H1 (cell line): ENCODE data around the gene CD300A. TPM values are rescaled to one million over a fixed set of nuclear protein-coding genes. Genes with fewer than 3 reads are reported as not detected.

Experiments used
- CTCF ChIA-PET: fragments of 300-600 bp; sonication (Branson Sonifier 250); formaldehyde crosslinking; loops from one replicate; lab custom pipeline; 2021; ENCODE audit not compliant: partially characterized antibody; lab: Charles Lee
- POLR2A ChIA-PET: fragments of 300-600 bp; sonication (Branson Sonifier 250); formaldehyde crosslinking; loops from one replicate; lab custom pipeline; 2021; ENCODE audit warnings: inconsistent platforms; ENCODE audit not compliant: partially characterized antibody; lab: Charles Lee
- DNase-seq, 2 experiments: peaks; one replicate each; pipeline versions ENCODE4 v3.0.0 to v3.0.0-alpha.2; 2010 to 2022; ENCODE audit warnings: low spot score in 2 of 2, low read depth in 1 of 2, mixed read lengths in 1 of 2
- FAIRE-seq: peaks from 2 replicates; lab custom pipeline; 2011; peaks lifted over from hg19 to GRCh38; lab: Jason Lieb, UNC
- H2AFZ ChIP-seq: 2 replicates; pipeline ENCODE4 v1.8.1; 2012; ENCODE audit warnings: low read length, inconsistent platforms
- H2AK5ac ChIP-seq: 2 replicates; pipeline ENCODE4 v1.6.1; 2013; ENCODE audit warnings: low read depth, low read length
- H2BK120ac ChIP-seq: replicated peaks from 2 replicates; pipeline ENCODE3; 2013; ENCODE audit warnings: low read depth, low read length, inconsistent platforms
- H2BK12ac ChIP-seq: 2 replicates; pipeline ENCODE4 v1.6.1; 2013; ENCODE audit warnings: low read depth, low read length
- H2BK15ac ChIP-seq: 2 replicates; pipeline ENCODE4 v1.6.1; 2013; ENCODE audit warnings: low read length
- H2BK20ac ChIP-seq: 2 replicates; pipeline ENCODE4 v1.6.1; 2013; ENCODE audit warnings: low read length
- H2BK5ac ChIP-seq: 2 replicates; pipeline ENCODE4 v1.6.1; 2013; ENCODE audit warnings: low read depth, low read length
- H3K14ac ChIP-seq: 2 replicates; pipeline ENCODE4 v1.6.1; 2013; ENCODE audit warnings: inconsistent platforms; ENCODE audit not compliant: insufficient read length
- H3K18ac ChIP-seq: 2 replicates; pipeline ENCODE4 v1.6.1; 2013; ENCODE audit warnings: low read length; ENCODE audit errors: extremely low read depth
- H3K23ac ChIP-seq: 2 replicates; pipeline ENCODE4 v1.6.1; 2013; ENCODE audit warnings: inconsistent platforms; ENCODE audit not compliant: insufficient read length
- H3K23me2 ChIP-seq: 2 replicates; pipeline ENCODE4 v1.6.1; 2013; ENCODE audit warnings: low read depth, low read length
- H3K27ac ChIP-seq: 2 replicates; pipeline ENCODE4 v1.6.1; 2011; ENCODE audit warnings: low read depth, low read length, inconsistent platforms
- H3K27me3 ChIP-seq, 4 experiments: replicated peaks in 1 of 4; 1 replicate in 1 of 4; 2 replicates in 3 of 4; pipeline versions ENCODE4 v1.6.1 to v1.8.1; 2011 to 2013; ENCODE audit warnings: low read length in 3 of 4, mild to moderate bottlenecking in 3 of 4, inconsistent platforms in 2 of 4, mixed read lengths in 2 of 4, moderate library complexity in 1 of 4; ENCODE audit not compliant: control insufficient read depth in 3 of 4, insufficient read depth in 3 of 4; ENCODE audit errors: extremely low read depth in 1 of 4
- H3K36me3 ChIP-seq, 4 experiments: 2 replicates each; pipeline versions ENCODE4 v1.6.1 to v1.8.1; 2011 to 2013; ENCODE audit warnings: mild to moderate bottlenecking in 4 of 4, low read length in 3 of 4, moderate library complexity in 2 of 4, control low read depth in 1 of 4, inconsistent platforms in 1 of 4; ENCODE audit not compliant: insufficient read depth in 4 of 4, control insufficient read depth in 2 of 4
- H3K4ac ChIP-seq: replicated peaks from 2 replicates; pipeline ENCODE3; 2013; ENCODE audit warnings: low read length, low read depth, mixed read lengths, inconsistent platforms; ENCODE audit not compliant: insufficient read length
- H3K4me1 ChIP-seq, 4 experiments: replicated peaks in 1 of 4; 1 replicate in 1 of 4; 2 replicates in 3 of 4; pipeline versions ENCODE4 v1.6.1 to v1.8.1; 2011 to 2013; ENCODE audit warnings: low read length in 3 of 4, inconsistent platforms in 2 of 4, mixed read lengths in 1 of 4; ENCODE audit not compliant: insufficient read depth in 4 of 4, control insufficient read depth in 3 of 4
- H3K4me2 ChIP-seq, 2 experiments: 2 replicates each; pipeline versions ENCODE4 v1.6.1 to v1.8.1; 2011 to 2013; ENCODE audit warnings: low read depth in 2 of 2, low read length in 2 of 2, control low read depth in 1 of 2, inconsistent platforms in 1 of 2, mild to moderate bottlenecking in 1 of 2; ENCODE audit not compliant: insufficient read depth in 1 of 2
- H3K4me3 ChIP-seq, 4 experiments: fragments of 200-600, 300-600 bp in 1 of 4; sonication (generic), shearing (Covaris generic), sonication (Bioruptor Twin) in 1 of 4; 2 replicates each; pipeline versions ENCODE4 v1.5.1 to v1.8.1; 2011 to 2016; ENCODE audit warnings: low read length in 4 of 4, low read depth in 3 of 4, control low read depth in 2 of 4, inconsistent platforms in 2 of 4, mild to moderate bottlenecking in 2 of 4, mixed read lengths in 1 of 4, moderate library complexity in 1 of 4; ENCODE audit not compliant: insufficient read depth in 2 of 4; ENCODE audit errors: extremely low read depth in 1 of 4
- H3K56ac ChIP-seq: replicated peaks from 2 replicates; pipeline ENCODE3; 2013; ENCODE audit warnings: low read depth, mild to moderate bottlenecking, mixed read lengths, low read length, inconsistent platforms; ENCODE audit not compliant: insufficient read length
- H3K79me1 ChIP-seq: 2 replicates; pipeline ENCODE4 v1.6.1; 2013; ENCODE audit warnings: low read depth, low read length, control low read depth
- H3K79me2 ChIP-seq, 2 experiments: 2 replicates each; pipeline versions ENCODE4 v1.6.1 to v1.8.1; 2012 to 2013; ENCODE audit warnings: low read length in 2 of 2, mild to moderate bottlenecking in 2 of 2, inconsistent platforms in 1 of 2; ENCODE audit not compliant: insufficient read depth in 2 of 2, control insufficient read depth in 1 of 2
- H3K9ac ChIP-seq, 4 experiments: replicated peaks in 1 of 4; 1 replicate in 1 of 4; 2 replicates in 3 of 4; pipeline versions ENCODE4 v1.6.1 to v1.8.1; 2011 to 2013; ENCODE audit warnings: low read depth in 3 of 4, low read length in 3 of 4, control low read depth in 2 of 4, mild to moderate bottlenecking in 2 of 4, moderate library complexity in 2 of 4, inconsistent platforms in 1 of 4; ENCODE audit errors: extremely low read depth in 1 of 4
- H3K9me3 ChIP-seq, 2 experiments: 2 replicates each; pipeline versions ENCODE4 v1.6.1 to v1.8.1; 2012 to 2013; ENCODE audit warnings: mild to moderate bottlenecking in 2 of 2, moderate library complexity in 2 of 2, control low read depth in 1 of 2, inconsistent platforms in 1 of 2, low read depth in 1 of 2, low read length in 1 of 2, mixed read lengths in 1 of 2; ENCODE audit not compliant: insufficient read depth in 2 of 2
- H4K20me1 ChIP-seq, 2 experiments: replicated peaks in 1 of 2; 2 replicates each; pipeline versions ENCODE3 to v1.8.1; 2011 to 2013; ENCODE audit warnings: inconsistent platforms in 2 of 2, low read length in 2 of 2, mild to moderate bottlenecking in 1 of 2; ENCODE audit not compliant: insufficient read depth in 2 of 2, control insufficient read depth in 1 of 2
- H4K5ac ChIP-seq: 2 replicates; pipeline ENCODE4 v1.6.1; 2013; ENCODE audit warnings: low read length, low read depth, mixed read lengths, inconsistent platforms; ENCODE audit not compliant: insufficient read length
- H4K8ac ChIP-seq: 2 replicates; pipeline ENCODE4 v1.8.0; 2013; ENCODE audit warnings: mild to moderate bottlenecking, moderate library complexity, low read length, inconsistent platforms; ENCODE audit not compliant: insufficient read depth; ENCODE audit errors: extremely low read depth
- H4K91ac ChIP-seq: replicated peaks from 2 replicates; pipeline ENCODE3; 2013; ENCODE audit warnings: low read length, mixed read lengths, inconsistent platforms; ENCODE audit not compliant: insufficient read length
- BCL11A ChIP-seq, 2 experiments: IDR thresholded peaks; one replicate each; pipeline ENCODE4 v1.6.1; 2011; ENCODE audit warnings: low read depth in 2 of 2, low read length in 2 of 2, mild to moderate bottlenecking in 2 of 2
- CEBPB ChIP-seq: IDR thresholded peaks from 2 replicates; pipeline ENCODE4 v1.6.1; 2012; ENCODE audit warnings: low read depth, low read length
- CREB1 ChIP-seq: IDR thresholded peaks from 2 replicates; pipeline ENCODE4 v1.6.1; 2012; ENCODE audit warnings: inconsistent platforms
- EP300 ChIP-seq, 2 experiments: IDR thresholded peaks; 1 replicate in 1 of 2; 2 replicates in 1 of 2; pipeline ENCODE4 v1.6.1; 2011 to 2012; ENCODE audit warnings: low read depth in 2 of 2, low read length in 2 of 2, mild to moderate bottlenecking in 2 of 2, borderline replicate concordance in 1 of 2, inconsistent platforms in 1 of 2, moderate library complexity in 1 of 2
- KDM4A ChIP-seq: IDR thresholded peaks from one replicate; pipeline ENCODE4 v1.7.1; 2012; ENCODE audit warnings: low read depth, mild to moderate bottlenecking, moderate library complexity, low read length, inconsistent platforms; ENCODE audit not compliant: severe bottlenecking
- SAP30 ChIP-seq: fragments of 300-600 bp; sonication (generic); IDR thresholded peaks from 2 replicates; pipeline ENCODE4 v1.7.1; 2012; ENCODE audit warnings: low read length, moderate library complexity, mild to moderate bottlenecking, inconsistent platforms; ENCODE audit not compliant: insufficient read depth, insufficient replicate concordance
- SIX5 ChIP-seq: IDR thresholded peaks from 2 replicates; pipeline ENCODE4 v1.6.1; 2011; ENCODE audit warnings: mild to moderate bottlenecking, low read depth, low read length
- SP1 ChIP-seq: IDR thresholded peaks from 2 replicates; pipeline ENCODE4 v1.6.1; 2011; ENCODE audit warnings: low read depth, low read length
- SP2 ChIP-seq: IDR thresholded peaks from 2 replicates; pipeline ENCODE4 v1.6.1; 2012; ENCODE audit warnings: mild to moderate bottlenecking, low read length, inconsistent platforms
- TCF12 ChIP-seq: IDR thresholded peaks from 2 replicates; pipeline ENCODE4 v1.6.1; 2011; ENCODE audit warnings: low read depth, mild to moderate bottlenecking, low read length
- WGBS, 2 experiments: shearing (Covaris generic) in 1 of 2; methylation state at CpG; one replicate each; pipeline versions ENCODE4 v1.1.6 to v1.1.7; 2013 to 2015; ENCODE audit warnings: low lambda C conversion rate in 2 of 2, mixed read lengths in 2 of 2, inconsistent platforms in 1 of 2, low coverage in 1 of 2, missing lambda C conversion rate in 1 of 2; ENCODE audit not compliant: insufficient replicate concordance in 2 of 2, insufficient coverage in 1 of 2, insufficient read length in 1 of 2; ENCODE audit errors: extremely low coverage in 1 of 2, missing lambda C conversion rate in 1 of 2; 5-methylcytosine and 5-hydroxymethylcytosine counted together
- polyA plus RNA-seq, 7 experiments: library from polyadenylated mRNA; depleted of rRNA in 3 of 7; stranded (reverse) in 5 of 7; unstranded in 2 of 7; fragments of >200 nt in 5 of 7; fragments of 200-250 nt in 2 of 7; gene quantifications; 1 replicate in 5 of 7; 2 replicates in 1 of 7; 4 replicates in 1 of 7; pipeline versions ENCODE4 v1.2.1 to v1.2.3, GENCODE V29; 2011 to 2013; ENCODE audit warnings: missing spikeins in 2 of 7, mixed read lengths in 2 of 7
- total RNA-seq: library from RNA; stranded (reverse); fragmentation: NEBNext Ultra II Directional; extraction: Animal tissue kit (Norgen Biotek cat#: 25700); gene quantifications from 2 replicates; pipeline ENCODE4 v1.2.1, GENCODE V29; 2021
- TF ChIP-seq, protein P1 (sequence below): IDR thresholded peaks from 2 replicates; pipeline ENCODE4 v1.6.1; 2012; ENCODE audit warnings: low read length, inconsistent platforms

The CD300A gene
- total and polyA plus RNA-seq, 2 of the 8 experiments (the other 6 are each of a cell fraction or from before 2014, with no cell fraction given) = 0.52 to 1.3 TPM

DNA sequence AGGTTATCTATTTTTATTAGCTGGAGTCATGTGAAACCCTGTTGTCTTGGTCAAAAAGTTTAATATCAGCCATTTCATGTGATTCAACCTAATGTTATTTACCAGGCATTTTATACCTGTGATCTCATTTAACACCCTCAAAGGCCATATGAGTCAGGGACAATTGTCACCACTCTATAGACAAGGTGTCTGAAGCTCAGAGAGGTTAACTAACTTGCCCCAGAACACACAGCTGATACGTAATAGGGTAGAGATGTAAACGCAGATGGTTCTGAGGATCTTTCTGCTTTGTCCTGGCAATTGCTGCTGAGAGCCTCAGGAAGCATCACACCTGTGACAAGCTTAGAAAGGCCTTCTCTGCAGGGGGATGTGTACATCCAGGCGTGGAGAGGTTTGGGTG lies 4.9 kb downstream of the CD300A start:
- no peak overlapping the region for H2BK120ac ChIP-seq
- H3K27me3 ChIP-seq = peaks cover 3 to 16% (median 13%) of the 10 kb centered on the region in 4 experiments
- CTCF ChIA-PET = interaction anchor here (0.8 to 4.1 kb wide), 9 partner anchors 12 to 109 kb away, joined by 3 to 25 read pairs (median 4); partner anchors contain the start of gene BTBD17
- no peaks in the 10 kb centered on the region for H3K79me1 ChIP-seq
- TF ChIP-seq SAP30 (no peak), KDM4A (no peak), CREB1 (no peak), TCF12 (no peak), CEBPB (no peak), SIX5 (no peak), BCL11A (IDR thresholded peaks at IDR 0.05; ENCODE audit: low read depth in 2 of 2, low read length in 2 of 2) (no peak), SP2 (no peak), SP1 (no peak), EP300 (IDR thresholded peaks at IDR 0.05; ENCODE audit: borderline replicate concordance in 1 of 2, low read depth in 2 of 2, low read length in 2 of 2) (no peak)
- TF ChIP-seq, protein P1, sequence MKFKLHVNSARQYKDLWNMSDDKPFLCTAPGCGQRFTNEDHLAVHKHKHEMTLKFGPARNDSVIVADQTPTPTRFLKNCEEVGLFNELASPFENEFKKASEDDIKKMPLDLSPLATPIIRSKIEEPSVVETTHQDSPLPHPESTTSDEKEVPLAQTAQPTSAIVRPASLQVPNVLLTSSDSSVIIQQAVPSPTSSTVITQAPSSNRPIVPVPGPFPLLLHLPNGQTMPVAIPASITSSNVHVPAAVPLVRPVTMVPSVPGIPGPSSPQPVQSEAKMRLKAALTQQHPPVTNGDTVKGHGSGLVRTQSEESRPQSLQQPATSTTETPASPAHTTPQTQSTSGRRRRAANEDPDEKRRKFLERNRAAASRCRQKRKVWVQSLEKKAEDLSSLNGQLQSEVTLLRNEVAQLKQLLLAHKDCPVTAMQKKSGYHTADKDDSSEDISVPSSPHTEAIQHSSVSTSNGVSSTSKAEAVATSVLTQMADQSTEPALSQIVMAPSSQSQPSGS = no peak
- no peak for DNase-seq
- no peak overlapping the region for H3K23ac ChIP-seq
- no peak overlapping the region for H2AFZ ChIP-seq
- no peak overlapping the region for H2BK5ac ChIP-seq
- no peaks in the 10 kb centered on the region for H3K36me3 ChIP-seq
- H3K4me1 ChIP-seq = peaks cover 0 to 9% (median 1%) of the 10 kb centered on the region in 4 experiments; a peak in 2 of 7 replicates
- H2BK20ac ChIP-seq = no peak overlapping the region
- H3K23me2 ChIP-seq = peaks cover 12% of the 10 kb centered on the region
- no peak overlapping the region for H3K9ac ChIP-seq
- no peak for FAIRE-seq
- WGBS, 2 experiments = 86% methylated on average over 3 of the region's 3 CpGs; no CpG with 5 or more reads in 1 of the 2 experiments
- no peak overlapping the region for H2BK15ac ChIP-seq
- H4K20me1 ChIP-seq = no peaks in the 10 kb centered on the region
- peaks cover 7 to 13% of the 10 kb centered on the region in 2 experiments; a peak in 2 of 4 replicates for H3K9me3 ChIP-seq
- no peak overlapping the region for H3K56ac ChIP-seq
- POLR2A ChIA-PET = no interaction called here
- no peaks in the 10 kb centered on the region for H3K79me2 ChIP-seq
- no peak overlapping the region for H3K4me3 ChIP-seq
- H3K18ac ChIP-seq = no peak overlapping the region
- H3K27ac ChIP-seq = no peak overlapping the region
- H2AK5ac ChIP-seq = peak overlapping the region; percentile 24; the same call in 1 of the 2 replicates
- H4K8ac ChIP-seq = no peak overlapping the region
- no peak overlapping the region for H2BK12ac ChIP-seq
- no peak overlapping the region for H4K5ac ChIP-seq
- H3K4me2 ChIP-seq = no peak overlapping the region
- no peak overlapping the region for H3K4ac ChIP-seq
- H4K91ac ChIP-seq = no peak overlapping the region
- no peak overlapping the region for H3K14ac ChIP-seq
